Stimulated activated CD4-positive, alpha-beta T cell treated with anti-CD3 and anti-CD28 coated beads, Interleukin-2, amount 100 ng/mL, for 24 hours (primary cell): ENCODE measurements around the gene PPP1R1B.

Source experiments
- DNase-seq, 2 donors: peaks; one replicate each; pipeline ENCODE4 v3.0.0-alpha.2; 2020

Gene PPP1R1B

GRCh38 chr17:39600997-39601597 lies 25.7 kb upstream of the PPP1R1B start:
- no peak for DNase-seq

GRCh38 chr17:39601758-39602532 lies 24.8 kb upstream of the PPP1R1B start:
- DNase-seq = no peak

GRCh38 chr17:39602533-39603303 lies 24.0 kb upstream of the PPP1R1B start:
- no peak for DNase-seq

- DNase-seq = peak in 1 of 2 donors; percentile 16
These were observed 23.3 kb upstream of the PPP1R1B start for GRCh38 chr17:39603304-39604016.

- peak in 1 of 2 donors; percentile 17 for DNase-seq
These were observed 21.8 kb upstream of the PPP1R1B start for GRCh38 chr17:39604911-39605491.

- DNase-seq = peak in 1 of 2 donors; percentile 15
These were observed 21.0 kb upstream of the PPP1R1B start for GRCh38 chr17:39605492-39606433.

GRCh38 chr17:39606434-39607056 lies 20.2 kb upstream of the PPP1R1B start:
- no peak for DNase-seq

GRCh38 chr17:39607057-39607850 lies 19.5 kb upstream of the PPP1R1B start:
- no peak for DNase-seq

GRCh38 chr17:39607851-39608130 lies 19.0 kb upstream of the PPP1R1B start, which contains the start of gene NEUROD2:
TSS of gene NEUROD2 (minus strand) at chr17:39607920. CDS start at chr17:39606599, 1,321 bp downstream.
- DNase-seq = no peak

- DNase-seq = no peak
These were observed 18.4 kb upstream of the PPP1R1B start for GRCh38 chr17:39608142-39608981.

- DNase-seq = no peak
These were observed 17.2 kb upstream of the PPP1R1B start for GRCh38 chr17:39609416-39610025.

- no peak for DNase-seq
These were observed 15.2 kb upstream of the PPP1R1B start for GRCh38 chr17:39611401-39612112.

GRCh38 chr17:39612291-39612894 lies 14.4 kb upstream of the PPP1R1B start:
- no peak for DNase-seq

- DNase-seq = no peak
These were observed 13.8 kb upstream of the PPP1R1B start for GRCh38 chr17:39612935-39613464.

- no peak for DNase-seq
These were observed 12.1 kb upstream of the PPP1R1B start for GRCh38 chr17:39614545-39615157.

GRCh38 chr17:39615434-39615833 lies 11.3 kb upstream of the PPP1R1B start:
- DNase-seq = no peak

GRCh38 chr17:39617100-39617445 lies 9.7 kb upstream of the PPP1R1B start:
- DNase-seq = no peak
